HEK293 (cell line): ENCODE measurements around the gene RBFOX2.

ENCODE experiments used
- CTCF ChIP-seq: fragments of 450-650 bp; formaldehyde crosslinking; IDR thresholded peaks from 2 replicates; pipeline ENCODE4 v1.5.1; 2016; ENCODE audit warnings: missing biosample characterization, missing genetic modification characterization
- EGR2 ChIP-seq: fragments of 450-650 bp; formaldehyde crosslinking; IDR thresholded peaks from 2 replicates; pipeline ENCODE4 v1.5.1; 2016; ENCODE audit warnings: low read depth, missing biosample characterization, missing genetic modification characterization
- MYNN ChIP-seq: fragments of 450-650 bp; formaldehyde crosslinking; IDR thresholded peaks from 2 replicates; pipeline ENCODE4 v1.5.1; 2016; ENCODE audit warnings: missing biosample characterization, missing genetic modification characterization, borderline replicate concordance
- PRDM4 ChIP-seq: fragments of 450-650 bp; formaldehyde crosslinking; IDR thresholded peaks from 2 replicates; pipeline ENCODE4 v1.5.1; 2017; ENCODE audit warnings: missing biosample characterization, missing genetic modification characterization
- REPIN1 ChIP-seq: fragments of 450-650 bp; formaldehyde crosslinking; IDR thresholded peaks from 2 replicates; pipeline ENCODE4 v1.5.1; 2017; ENCODE audit warnings: missing biosample characterization, missing genetic modification characterization, low read depth
- REST ChIP-seq: fragments of 450-650 bp; formaldehyde crosslinking; IDR thresholded peaks from 2 replicates; pipeline ENCODE4 v1.5.1; 2016; ENCODE audit warnings: missing biosample characterization, missing genetic modification characterization
- YY1 ChIP-seq: fragments of 450-650 bp; formaldehyde crosslinking; IDR thresholded peaks from 2 replicates; pipeline ENCODE4 v1.5.1; 2018; ENCODE audit warnings: missing biosample characterization, missing genetic modification characterization
- ZNF133 ChIP-seq: fragments of 450-650 bp; formaldehyde crosslinking; IDR thresholded peaks from 2 replicates; pipeline ENCODE4 v1.5.1; 2016; ENCODE audit warnings: missing biosample characterization, missing genetic modification characterization
- ZNF274 ChIP-seq, 2 experiments: fragments of 200-500 bp in 1 of 2; fragments of 450-650 bp in 1 of 2; sonication (Bioruptor generic) in 1 of 2; formaldehyde crosslinking in 1 of 2; IDR thresholded peaks; 2 replicates each; pipeline versions ENCODE4 v1.5.1 to v1.6.1; 2014 to 2016; ENCODE audit warnings: borderline replicate concordance in 1 of 2, inconsistent platforms in 1 of 2, low read length in 1 of 2, missing biosample characterization in 1 of 2, missing genetic modification characterization in 1 of 2
- ZNF335 ChIP-seq: fragments of 450-650 bp; formaldehyde crosslinking; conservative IDR thresholded peaks from 2 replicates; pipeline ENCODE4 v1.5.1; 2016; ENCODE audit warnings: missing biosample characterization, missing genetic modification characterization
- ZNF629 ChIP-seq: fragments of 450-650 bp; formaldehyde crosslinking; IDR thresholded peaks from 2 replicates; pipeline ENCODE4 v1.5.1; 2017; ENCODE audit warnings: missing biosample characterization, missing genetic modification characterization
- ZNF701 ChIP-seq: fragments of 450-650 bp; formaldehyde crosslinking; IDR thresholded peaks from 2 replicates; pipeline ENCODE4 v1.5.1; 2016; ENCODE audit warnings: missing biosample characterization, missing genetic modification characterization
- ZNF747 ChIP-seq: fragments of 450-650 bp; formaldehyde crosslinking; IDR thresholded peaks from 2 replicates; pipeline ENCODE4 v1.5.1; 2016; ENCODE audit warnings: missing biosample characterization, missing genetic modification characterization
- ZNF843 ChIP-seq: fragments of 450-650 bp; formaldehyde crosslinking; IDR thresholded peaks from 2 replicates; pipeline ENCODE4 v1.5.1; 2016; ENCODE audit warnings: missing biosample characterization, missing genetic modification characterization

GRCh38 chr22:35841907-35842518 lies 186.6 kb downstream of the RBFOX2 start:
- no peak for TF ChIP-seq REPIN1
- no peak for TF ChIP-seq ZNF843 (tag by site-specific recombination)
- TF ChIP-seq CTCF (tag by site-specific recombination), result no peak
- no peak for TF ChIP-seq ZNF133 (tag by site-specific recombination)
- TF ChIP-seq REST, result no peak
- TF ChIP-seq EGR2 (tag by site-specific recombination), result no peak
- no peak for TF ChIP-seq YY1 (tag by site-specific recombination)
- no peak for TF ChIP-seq ZNF629 (tag by site-specific recombination)
- no peak for TF ChIP-seq ZNF701 (tag by site-specific recombination)
- no peak for TF ChIP-seq PRDM4 (tag by site-specific recombination)
- TF ChIP-seq ZNF274 (IDR thresholded peaks at IDR 0.05; ENCODE audit: low read length), result no peak
- TF ChIP-seq ZNF274 (tag by site-specific recombination; IDR thresholded peaks at IDR 0.05; ENCODE audit: borderline replicate concordance), result no peak
- no peak for TF ChIP-seq MYNN (tag by site-specific recombination)
- no peak for TF ChIP-seq ZNF747 (tag by site-specific recombination)
- TF ChIP-seq ZNF335 (tag by site-specific recombination), result no peak
